HG02610 (cell line): Measurements from ENCODE around the gene CCL13.

Source experiments
- ATAC-seq: cut with Tn5 transposase; IDR thresholded peaks from one replicate; pipeline ENCODE4 v1.9.1; 2021; ENCODE audit warnings: mild to moderate bottlenecking, moderate library complexity; ENCODE audit not compliant: unreplicated experiment

CCL13 gene

DNA sequence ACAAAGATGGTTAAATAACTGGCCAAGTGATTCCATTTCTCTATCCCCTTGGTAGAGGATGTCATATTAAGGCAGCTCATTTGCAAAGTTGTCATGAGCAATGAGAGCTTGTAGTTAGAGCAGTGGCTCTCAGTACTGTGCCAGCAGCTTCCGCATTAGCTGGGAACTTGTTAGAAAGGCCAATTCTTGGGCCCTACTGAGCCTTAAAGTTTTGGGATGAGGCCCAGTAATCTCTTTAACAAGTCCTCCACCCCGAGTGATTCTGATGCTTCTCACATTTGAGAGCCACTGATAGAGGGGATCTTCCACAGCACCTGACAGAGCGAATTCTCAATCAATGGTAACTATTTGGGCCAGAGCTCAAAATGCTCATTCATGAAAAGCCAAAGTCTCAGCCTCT, 26.9 kb downstream of the CCL13 start:
- no peak for ATAC-seq

DNA sequence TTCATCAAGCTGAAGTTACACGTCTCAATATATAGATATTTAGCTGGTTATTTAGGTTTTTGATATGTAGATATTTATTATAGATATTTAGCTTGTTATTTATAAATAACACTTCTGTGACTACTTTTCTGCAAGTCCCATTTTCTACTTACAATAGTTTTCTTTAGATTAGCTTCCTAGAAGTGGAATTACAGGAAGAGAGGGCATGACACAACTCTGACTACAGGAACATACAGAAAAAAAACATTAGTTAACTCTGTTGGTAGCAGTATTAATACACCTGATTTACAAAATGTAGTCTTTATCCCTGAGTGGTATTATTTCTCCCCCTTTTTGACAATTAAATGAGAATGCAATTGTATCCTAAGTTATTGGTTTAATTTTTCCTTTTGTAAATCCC, 28.0 kb downstream of the CCL13 start:
- ATAC-seq = no peak

DNA sequence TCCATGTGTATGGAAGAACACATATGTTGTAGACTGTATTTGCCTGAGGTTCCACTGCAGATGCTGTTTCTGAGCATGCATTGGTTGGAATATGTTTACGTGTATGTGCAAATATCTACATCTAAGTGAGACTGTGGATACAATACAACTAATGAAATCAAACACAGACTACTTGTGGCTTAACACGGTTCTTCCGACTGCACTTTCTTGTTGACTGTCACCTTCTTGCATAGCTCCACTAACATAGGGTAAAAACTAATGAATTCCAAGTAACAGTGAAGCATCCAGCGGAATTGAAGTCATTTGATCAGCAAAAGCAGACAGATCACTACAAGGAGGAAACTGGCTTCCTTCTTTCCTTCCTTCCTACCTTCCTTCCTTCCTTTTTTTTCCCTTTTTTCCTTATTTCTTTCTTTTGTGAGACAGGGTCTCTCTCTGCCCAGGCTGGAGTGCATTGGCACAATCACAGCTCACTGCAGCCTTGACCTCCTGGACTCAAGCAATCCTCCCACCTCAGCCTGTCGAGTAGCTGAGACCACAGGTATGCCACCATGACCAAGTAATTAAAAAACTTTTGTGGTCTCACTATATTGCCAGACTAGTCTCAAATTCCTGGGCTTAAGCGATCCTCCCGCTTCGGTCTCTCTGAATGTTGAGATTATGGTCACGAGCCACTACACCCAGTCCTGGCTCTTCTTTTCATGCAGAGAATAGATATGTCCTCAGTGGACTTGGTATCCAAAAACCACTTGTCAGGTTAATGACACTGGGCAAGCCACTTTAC, 28.7 kb downstream of the CCL13 start:
- no peak for ATAC-seq

DNA sequence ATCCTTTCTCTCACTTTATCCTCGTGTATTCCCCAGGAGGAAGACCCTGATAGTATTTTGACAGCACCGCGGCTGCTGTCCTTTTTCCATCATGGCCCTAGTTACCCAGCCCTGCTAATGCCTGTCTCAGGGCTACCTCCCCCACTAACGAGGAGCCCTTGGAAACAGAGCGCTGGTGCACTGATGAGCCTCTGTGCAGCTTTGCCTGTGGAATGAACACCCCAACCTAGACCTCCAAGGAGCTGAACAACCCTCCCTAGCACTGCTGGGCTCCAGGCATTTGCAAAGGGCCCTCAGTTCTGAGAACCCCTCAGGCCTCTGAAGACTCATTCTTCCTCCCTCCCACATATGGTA, 30.0 kb downstream of the CCL13 start:
- no peak for ATAC-seq

DNA sequence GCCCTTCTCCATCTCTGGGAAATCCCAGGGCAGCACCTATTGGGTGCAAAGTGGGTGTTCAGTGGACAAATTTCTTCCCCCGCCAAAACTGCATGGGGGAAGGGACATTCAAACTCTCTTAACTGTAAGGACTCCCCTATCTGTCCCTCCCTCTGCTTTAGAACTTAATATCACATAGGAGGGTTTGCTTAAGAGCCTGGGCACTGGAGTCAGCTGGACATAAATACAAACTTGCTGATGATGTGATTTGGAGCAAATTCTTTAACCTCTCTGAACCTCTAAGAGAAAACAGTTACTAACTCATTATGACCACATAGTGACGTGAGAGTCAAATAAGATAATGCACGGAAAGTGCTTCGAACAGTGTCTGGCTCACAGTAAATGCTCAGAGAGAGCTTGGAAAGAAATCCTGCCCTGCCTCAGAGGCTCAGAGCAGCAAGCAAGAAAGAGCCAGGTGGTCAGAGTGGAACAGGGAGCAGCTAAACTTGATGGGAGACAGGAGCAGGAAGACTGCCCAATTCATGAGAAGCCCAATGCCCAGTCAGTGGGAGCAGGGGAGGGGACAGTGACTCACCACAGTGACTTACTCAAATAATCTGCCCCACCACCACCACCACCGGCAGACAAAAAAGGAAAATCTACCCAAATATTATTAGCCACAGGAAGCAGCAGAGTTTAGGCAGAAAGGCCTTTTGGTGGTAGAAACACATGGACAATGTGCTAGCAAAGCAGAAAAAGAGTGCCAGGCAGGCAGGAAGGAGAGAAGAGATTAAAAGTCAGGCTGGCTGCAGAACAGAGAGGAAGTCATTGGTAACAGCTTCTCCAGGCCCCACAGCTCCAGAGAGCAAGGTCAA, 30.6 kb downstream of the CCL13 start:
- ATAC-seq = no peak

DNA sequence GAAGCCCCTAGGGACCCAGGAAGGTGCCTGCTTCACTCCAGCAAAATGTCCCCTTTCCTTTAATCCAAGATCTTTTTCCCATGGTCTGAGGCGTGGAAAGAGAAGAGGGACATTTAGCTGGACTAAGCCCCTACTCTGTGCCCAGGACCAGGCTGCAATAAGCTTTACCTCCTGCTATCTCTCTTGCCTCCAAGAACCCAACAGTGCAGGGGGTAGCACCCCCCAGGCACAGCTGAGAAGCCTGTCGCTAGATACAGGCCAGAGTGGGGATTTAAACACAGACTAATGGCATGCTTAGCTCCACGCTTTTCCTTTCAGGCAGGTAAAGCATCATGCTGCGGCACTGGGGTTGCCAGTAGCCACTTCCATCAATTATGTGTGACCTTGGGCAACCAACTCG, 31.3 kb downstream of the CCL13 start:
- ATAC-seq = no peak

DNA sequence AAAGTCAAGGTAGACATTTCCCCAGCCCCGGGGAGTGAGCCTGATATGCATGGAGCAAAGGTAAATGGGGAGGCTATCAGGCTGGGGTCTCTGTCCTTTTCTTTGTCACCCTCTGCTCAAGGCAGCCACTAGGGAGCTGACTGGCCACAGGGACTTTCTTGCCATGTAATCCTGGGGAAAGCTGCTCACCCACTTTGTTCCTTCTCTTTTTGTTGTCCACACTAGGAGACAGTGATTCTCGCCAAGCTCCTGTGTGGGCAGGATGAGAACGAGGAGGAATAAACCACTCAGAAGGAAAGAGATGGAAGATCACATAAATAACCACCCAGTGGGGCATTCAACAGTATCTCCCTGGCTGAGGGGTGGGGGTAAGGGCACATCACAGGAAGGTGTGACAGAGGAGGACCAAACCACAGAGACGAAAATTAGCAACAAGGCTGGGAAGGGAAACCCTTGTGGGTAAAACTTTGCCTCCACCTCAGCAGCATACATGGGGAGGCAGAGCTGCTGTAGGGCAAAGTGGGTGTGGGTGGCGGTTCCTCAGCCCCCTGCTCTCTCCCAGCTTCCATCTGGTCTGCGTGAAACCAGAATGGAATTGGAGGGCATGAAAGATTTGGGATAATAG, 33.0 kb downstream of the CCL13 start:
- ATAC-seq = no peak

DNA sequence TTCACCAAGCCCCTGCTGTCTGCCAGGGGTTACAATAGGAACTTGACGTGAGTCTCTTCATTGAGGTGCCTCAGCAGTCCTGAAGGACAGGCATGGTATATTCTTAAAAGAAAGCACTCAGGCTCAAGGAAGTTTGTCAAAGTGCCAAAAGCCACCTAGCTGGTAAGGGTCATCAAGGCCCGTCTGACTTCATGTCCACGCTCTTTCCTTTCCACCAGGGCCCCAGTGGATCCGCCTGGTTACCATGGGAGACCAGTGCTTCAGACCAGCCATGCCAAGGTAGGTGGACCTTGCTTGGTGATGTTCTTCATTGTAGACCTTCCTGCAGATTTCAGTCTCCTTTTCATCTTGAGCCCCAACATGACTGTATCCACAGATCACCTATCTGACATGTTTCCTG, 34.4 kb downstream of the CCL13 start:
- no peak for ATAC-seq

DNA sequence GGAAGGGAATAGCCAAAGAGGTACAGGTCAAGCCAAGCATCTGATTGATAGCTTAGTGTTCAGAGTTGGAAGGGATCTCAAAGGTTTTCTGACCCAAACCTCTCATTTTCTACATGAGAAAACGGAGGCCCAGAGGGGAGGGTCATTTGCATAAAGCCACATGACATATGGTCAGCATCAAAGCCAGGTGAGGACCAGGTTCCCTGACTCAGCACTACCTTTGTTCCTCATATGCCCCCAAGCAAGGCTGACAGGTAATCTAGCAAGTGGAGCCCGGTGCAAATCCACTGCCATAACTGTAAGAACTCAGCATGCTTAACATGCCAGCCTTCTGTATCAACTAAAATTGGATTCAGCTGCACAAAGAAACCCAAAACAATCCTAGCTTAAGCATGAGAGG, 35.0 kb downstream of the CCL13 start:
- no peak for ATAC-seq

DNA sequence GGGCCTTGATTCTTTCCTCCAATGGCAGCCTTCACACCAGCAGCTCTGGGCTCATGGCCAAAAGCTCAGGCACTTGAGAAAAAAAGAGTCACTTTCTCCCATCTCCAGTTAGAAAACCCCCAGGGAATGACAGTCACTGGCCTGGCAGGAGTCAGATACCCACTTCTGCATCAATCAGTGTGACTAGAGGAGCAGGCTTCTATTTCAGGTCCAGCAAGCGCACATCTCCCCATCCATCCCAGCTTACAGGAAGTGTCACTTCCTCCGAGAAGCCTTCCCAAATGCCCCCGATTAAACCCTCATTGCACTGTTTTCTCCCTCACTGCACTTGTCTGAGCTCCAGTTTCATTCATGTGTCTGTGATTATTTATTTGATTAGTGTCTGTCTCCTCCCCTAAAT, 37.1 kb downstream of the CCL13 start:
- ATAC-seq = no peak

DNA sequence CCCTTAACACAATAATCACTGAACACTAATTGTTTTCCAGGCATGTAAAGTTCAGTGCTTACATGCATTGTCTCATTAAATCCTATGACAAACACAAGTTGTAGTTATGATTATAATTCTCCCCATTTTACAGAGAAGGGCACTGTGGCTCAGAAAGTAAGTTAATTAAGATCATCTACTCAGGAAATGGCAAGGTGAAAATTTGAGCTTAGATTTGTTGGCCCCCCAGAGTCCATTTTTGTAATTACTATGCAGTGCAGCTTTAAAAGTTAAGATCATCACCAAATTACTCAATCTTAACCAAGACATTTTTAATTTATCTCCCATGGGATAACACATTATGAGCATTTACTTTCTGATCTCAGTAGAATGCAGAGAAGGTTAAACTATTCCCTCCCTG, 41.0 kb downstream of the CCL13 start:
- no peak for ATAC-seq

DNA sequence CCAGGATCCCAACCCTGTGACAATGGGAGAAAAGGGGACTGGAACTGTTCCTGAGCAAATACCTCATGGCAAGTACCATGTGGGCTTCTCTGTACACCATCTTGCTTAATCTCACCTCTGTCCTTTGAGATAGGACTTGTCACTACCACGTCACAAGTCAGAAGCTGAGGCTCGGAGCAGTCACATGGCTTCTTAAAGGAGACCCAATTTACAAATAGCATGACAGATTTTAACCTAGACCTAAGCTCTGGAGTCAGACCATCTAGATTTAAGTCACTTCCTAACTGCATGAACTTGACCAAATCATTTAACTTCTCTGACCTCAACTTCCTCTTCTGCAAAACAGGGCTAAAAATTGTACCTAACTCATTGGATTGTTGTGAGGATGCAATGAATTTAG, 42.7 kb downstream of the CCL13 start:
- ATAC-seq = no peak

DNA sequence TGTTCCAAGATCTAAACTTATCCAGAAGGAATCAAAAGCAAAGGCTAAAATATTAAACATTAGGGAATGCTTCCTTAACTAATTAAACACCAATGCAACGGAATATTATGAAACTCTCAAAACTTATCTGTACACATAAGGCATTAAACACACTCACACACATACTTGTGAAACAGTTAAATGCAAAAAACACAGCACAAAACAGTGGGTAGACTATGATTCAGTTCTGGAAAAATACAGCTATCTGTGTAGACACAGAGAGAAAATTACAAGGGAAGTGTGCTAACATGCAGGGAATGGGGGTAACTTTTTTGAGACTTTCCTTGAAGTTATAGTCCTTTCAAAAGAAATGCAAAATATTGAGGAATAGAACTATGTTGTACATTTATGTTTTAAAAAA, 43.4 kb downstream of the CCL13 start:
- ATAC-seq = no peak

DNA sequence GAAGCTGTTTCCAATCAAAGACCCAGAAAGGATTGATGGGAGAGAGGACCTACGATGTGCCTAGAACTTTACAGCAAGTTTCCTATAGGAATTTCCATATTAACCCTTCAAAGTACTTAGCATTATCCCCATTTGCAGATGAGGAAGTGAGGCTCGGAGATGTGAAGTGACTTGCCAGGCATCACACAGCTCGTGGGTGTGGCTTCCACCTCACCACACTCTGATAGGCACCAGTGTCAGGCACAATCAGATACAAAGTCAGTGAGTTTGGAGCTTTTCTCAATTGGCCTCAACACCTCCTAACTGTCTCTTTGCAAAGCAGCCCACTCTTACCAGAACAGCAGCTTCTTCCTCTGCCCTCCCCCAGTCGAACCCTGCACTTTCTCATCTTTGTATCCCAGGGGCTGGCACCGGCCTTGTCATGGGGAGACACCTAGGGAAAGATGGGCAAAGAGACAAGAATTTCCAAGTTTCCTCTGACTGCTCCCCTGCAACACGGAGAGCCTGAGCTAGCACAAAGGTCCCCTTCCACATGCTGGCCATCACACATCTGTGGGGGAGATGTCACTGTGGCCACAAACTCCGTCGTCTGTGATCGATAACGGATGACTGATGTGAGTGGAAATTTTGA, 44.1 kb downstream of the CCL13 start:
- ATAC-seq = no peak

DNA sequence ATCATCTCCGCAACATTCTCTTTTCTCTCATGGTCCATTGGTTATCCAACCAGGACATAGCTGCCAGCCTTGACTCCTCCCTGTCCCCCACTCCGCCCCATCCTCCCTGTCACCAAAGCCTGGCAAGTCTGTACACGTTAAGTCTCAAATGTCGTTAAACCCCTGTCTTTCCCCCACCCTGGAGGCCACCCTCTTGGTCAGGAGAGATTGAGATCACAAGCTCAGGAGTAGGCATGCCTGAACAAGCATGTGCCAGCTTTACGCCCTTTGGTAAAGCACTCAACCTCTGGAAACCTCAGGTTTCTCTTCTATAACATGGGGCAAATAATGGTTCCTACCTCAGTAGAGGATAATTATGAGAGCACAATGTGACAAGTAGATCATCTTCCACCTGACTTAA, 44.9 kb downstream of the CCL13 start:
- ATAC-seq = no peak

DNA sequence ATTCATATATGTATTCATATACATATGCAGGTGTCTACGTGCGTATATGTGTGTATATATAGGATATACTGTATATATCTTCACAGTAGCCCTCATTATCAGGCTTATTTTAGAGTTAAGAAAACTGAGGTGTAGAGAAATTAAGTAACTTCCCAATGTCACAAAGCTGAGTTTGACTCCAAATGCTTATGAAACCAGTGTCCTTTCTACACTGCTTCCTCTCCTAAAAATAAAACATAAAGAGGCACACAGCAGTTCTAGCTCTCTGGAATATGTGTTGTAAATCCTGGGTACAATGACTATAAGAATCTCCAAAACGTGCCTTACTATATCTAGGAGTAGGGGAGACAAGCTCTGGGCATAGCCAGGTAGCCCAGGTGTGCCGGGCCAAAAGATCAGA, 46.7 kb downstream of the CCL13 start:
- no peak for ATAC-seq

DNA sequence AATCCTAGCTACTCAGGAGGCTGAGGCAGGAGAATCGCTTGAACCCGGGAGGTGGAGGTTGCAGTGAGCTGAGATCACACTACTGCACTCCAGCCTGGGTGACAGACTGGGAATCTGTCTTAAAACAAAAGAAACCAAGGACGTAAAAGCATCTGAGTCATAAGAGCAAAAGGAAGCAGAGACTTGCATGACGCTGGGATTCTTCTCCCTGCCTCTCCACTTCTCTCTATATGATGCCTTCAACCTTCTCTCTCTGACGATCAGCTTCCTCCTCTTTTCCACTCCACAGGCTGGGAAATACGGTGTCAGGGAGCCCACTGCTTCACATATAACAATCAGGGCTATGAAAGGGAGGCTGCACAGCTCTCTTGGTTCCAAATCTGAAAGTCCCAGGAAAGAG, 49.9 kb downstream of the CCL13 start:
- no peak for ATAC-seq
